Measurements from ENCODE around the gene FNIP2.
"Not testable (repeated sequence)": the region's sequence is repeated elsewhere in the genome, so short reads cannot be mapped to it uniquely, and the experiment has no call there.

Gene FNIP2

DNA sequence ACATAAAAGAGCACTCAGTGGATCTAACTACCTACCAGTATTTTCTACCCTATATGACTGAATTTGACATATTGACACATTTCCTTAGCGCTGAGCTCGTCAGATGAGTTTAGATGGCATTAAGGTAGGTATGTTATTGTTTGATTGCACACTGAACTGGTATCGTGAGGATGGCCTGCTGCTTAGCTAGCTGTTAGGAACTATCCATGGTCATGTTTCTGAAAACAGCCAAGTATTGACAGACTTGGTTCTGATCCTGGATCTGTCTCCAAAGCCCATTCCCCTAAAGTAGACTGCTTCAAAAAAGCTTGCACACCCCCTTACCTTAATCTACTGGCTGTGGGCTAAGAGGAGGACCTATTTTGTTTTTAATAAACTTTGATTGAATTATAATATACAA is 32.9 kb downstream of the FNIP2 start:
- DNase-seq (ENCODE audit: insufficient read length, low spot score) (no peak), FAIRE-seq (no peak)
- TF ChIP-seq, protein P1, sequence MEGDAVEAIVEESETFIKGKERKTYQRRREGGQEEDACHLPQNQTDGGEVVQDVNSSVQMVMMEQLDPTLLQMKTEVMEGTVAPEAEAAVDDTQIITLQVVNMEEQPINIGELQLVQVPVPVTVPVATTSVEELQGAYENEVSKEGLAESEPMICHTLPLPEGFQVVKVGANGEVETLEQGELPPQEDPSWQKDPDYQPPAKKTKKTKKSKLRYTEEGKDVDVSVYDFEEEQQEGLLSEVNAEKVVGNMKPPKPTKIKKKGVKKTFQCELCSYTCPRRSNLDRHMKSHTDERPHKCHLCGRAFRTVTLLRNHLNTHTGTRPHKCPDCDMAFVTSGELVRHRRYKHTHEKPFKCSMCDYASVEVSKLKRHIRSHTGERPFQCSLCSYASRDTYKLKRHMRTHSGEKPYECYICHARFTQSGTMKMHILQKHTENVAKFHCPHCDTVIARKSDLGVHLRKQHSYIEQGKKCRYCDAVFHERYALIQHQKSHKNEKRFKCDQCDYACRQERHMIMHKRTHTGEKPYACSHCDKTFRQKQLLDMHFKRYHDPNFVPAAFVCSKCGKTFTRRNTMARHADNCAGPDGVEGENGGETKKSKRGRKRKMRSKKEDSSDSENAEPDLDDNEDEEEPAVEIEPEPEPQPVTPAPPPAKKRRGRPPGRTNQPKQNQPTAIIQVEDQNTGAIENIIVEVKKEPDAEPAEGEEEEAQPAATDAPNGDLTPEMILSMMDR (IDR thresholded peaks at IDR 0.05; ENCODE audit: insufficient read depth, missing control alignments), result no peak

DNA sequence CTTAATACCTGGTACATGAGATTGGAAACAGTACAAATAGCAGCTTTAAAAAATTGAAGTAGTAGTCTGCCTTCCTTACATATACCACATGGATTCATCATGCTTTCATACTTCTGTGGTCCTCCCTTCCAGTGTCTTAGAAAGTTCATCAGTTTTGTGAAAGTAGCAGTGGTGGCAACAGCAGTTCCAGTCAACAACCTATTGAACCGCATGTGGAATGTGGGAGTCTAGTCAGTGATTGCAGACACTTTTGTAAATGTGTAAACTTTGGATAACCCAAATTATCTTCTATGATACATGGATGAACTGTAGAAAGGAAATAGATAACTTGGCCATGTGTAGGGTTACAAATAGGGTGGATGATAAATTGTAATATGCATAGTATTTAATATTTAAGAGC is 34.1 kb downstream of the FNIP2 start:
- FAIRE-seq (no peak), DNase-seq (ENCODE audit: insufficient read length, low spot score) (no peak)
- TF ChIP-seq, protein P1 (IDR thresholded peaks at IDR 0.05; ENCODE audit: insufficient read depth, missing control alignments), result no peak

DNA sequence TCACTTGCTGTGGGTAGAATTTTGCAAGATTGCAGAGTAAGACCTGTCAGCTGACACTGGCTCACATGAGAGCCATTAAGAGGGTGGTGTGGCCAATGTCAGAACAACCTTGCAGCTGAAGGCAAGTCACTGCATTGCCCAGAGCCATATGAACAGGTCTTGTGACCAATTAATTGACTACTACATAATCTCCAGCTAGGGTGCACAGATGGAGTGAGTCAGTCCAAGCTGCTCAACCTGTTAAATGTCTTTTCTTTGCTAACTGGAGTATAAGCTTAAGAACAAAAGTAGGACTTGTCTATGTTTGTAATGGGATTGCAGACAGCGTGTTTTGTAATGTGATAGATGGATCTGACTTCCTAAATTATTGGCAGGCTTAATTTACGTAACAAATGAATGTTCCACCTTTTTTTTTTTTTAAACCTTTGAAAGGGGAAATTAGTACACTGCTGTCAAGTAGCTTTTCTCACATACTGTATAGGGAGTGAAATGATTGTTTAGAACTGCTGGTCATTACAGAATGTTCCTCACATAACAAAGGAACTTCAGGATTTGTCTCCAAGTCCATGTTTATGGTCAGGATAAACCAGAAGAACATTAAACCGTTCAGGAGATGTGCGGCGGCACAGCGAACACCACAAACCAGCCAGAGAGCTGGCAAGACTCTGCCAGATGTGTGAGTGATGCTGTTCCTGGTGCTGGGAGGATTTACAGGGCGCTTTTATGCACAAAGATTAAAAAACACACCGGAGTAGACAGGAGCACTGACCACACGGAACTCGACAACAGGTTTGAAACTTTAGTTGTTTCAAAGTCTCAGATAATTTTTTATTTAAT is 37.0 kb downstream of the FNIP2 start:
- TF ChIP-seq, protein P1 (IDR thresholded peaks at IDR 0.05; ENCODE audit: insufficient read depth, missing control alignments), result no peak
- DNase-seq (ENCODE audit: insufficient read length, low spot score) (peak; percentile 19), FAIRE-seq (peak; percentile 99)

DNA sequence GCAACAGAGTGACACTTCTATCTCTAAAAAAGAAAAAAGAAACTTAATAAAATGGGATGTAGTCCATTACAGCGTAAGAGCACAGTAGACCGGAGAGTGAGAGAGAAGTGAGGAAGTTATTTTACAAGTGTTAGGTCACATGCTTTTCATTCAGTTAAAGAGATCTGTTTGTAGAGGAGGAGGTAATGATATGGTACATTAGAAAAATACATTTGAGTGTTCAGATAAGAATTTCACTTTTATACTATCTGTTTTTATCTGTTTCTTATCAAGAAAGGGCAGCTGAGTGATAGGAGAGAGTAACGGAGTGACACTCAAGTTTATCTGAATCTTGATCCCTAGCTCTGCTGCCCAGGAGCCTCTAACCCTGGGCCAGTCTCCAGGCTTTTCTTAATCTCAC is 38.9 kb downstream of the FNIP2 start:
- FAIRE-seq, result no peak

DNA sequence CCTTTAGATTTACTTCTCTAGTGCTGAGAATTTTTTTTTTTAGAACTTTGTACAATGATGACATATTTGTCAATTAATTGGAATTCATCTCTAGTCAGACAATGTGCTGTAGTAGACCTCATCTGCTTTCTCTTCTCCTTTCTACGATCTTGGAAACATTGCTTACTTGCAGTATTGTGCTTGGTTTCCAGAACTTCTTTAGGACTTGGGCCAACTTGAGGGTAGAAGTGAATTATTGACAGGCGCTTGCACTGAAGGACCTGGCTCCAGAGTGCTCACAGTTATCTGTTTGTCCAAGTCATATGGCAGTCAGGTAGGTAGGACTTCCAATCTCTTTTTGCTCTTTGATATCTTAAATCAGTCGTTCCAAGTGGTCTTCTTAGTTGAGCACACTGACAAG is 39.6 kb downstream of the FNIP2 start:
- no peak for FAIRE-seq
- TF ChIP-seq, protein P1 (IDR thresholded peaks at IDR 0.05; ENCODE audit: insufficient read depth, missing control alignments), result no peak
- no peak for DNase-seq (ENCODE audit: insufficient read length, low spot score)

More for the DNA sequence above, 38.9 kb downstream of the FNIP2 start:
- DNase-seq (ENCODE audit: insufficient read length, low spot score), result no peak
- TF ChIP-seq, protein P1 (IDR thresholded peaks at IDR 0.05; ENCODE audit: insufficient read depth, missing control alignments), result no peak

DNA sequence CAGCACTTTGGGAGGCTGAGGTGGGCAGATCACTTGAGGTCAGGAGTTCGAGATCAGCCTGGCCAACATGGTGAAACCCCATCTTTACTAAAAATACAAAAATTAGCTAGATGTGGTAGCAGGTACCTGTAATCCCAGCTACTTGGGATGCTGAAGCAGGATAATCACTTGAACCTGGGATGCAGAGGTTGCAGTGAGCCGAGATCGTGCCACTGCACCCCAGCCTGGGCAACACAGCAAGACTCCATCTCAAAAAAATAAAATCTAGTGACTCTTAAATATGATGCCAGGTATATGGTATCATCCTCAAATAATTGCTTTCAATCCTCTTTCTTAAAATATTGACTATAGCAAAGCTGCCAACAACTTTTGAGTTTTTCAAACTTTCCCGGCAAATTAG is 40.4 kb downstream of the FNIP2 start:
- FAIRE-seq; DNase-seq (ENCODE audit: insufficient read length, low spot score): not testable (repeated sequence)

DNA sequence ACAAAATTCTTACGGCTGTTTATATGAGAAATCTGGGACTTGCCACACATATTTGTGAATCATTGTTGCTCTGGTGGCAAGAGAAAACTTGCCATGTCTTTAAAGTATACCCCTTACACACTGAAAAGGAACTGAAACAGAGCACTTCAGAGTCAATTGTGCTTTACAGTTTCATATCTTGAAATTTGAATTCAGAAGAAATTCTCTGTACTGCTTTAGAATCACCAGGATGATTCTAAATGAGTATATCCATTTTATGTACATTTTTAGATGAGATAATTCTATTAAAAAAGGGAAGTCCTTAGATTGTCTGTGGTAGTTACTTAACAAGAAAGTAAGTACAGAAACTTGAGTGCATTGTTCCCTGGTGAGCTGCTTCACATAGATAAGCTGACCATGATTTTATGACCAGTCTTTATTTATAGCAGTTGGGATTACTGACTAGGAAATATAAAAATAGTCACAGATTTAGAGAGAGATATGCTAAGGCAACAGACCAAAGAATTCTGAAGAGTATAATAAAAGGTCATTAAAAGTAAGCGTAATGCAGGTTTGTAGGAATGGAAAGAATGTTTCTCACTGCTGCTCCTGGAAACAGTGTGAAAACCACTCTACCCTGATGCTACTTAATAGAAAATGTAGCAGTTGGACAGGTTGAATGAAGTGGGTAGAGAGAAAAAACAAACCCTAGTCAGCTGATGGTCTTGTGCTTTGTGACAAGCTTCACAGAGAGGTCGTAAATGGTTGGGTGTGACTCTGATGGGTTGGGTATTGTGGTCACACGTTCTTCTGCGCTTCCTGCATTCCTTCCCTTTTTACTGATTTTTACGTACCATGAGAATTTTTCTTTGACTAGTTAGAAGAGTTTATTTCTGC is 41.0 kb downstream of the FNIP2 start:
- DNase-seq (ENCODE audit: insufficient read length, low spot score) (no peak), FAIRE-seq (no peak)
- TF ChIP-seq, protein P1 (IDR thresholded peaks at IDR 0.05; ENCODE audit: insufficient read depth, missing control alignments), result no peak

Measured in D721Med (cell line).